ENCODE data around the gene STON2.
"Not testable (repeated sequence)": the region's sequence is repeated elsewhere in the genome, so short reads cannot be mapped to it uniquely, and the experiment has no call there.

Gene STON2

DNA sequence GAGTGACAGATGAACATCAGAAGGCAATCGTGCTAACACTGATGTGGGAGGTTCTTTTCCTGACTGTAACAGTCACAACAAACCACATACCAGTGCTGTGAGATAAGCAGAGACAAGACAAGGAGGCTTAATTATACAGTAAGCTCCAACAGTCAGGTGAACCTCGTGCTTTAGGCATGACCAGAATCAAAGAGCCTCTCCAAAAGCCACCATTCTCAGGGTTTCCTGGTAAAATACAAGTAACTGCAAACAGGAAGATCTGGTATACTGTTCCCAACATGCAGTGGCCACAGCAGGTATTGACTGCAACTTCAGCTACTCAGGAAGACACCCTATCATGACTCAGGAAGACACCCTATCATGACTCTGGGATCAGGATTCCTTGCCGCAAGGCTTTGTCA, 132.1 kb downstream of the STON2 start:
- DNase-seq (ENCODE audit: low read depth) = peak; percentile 7

DNA sequence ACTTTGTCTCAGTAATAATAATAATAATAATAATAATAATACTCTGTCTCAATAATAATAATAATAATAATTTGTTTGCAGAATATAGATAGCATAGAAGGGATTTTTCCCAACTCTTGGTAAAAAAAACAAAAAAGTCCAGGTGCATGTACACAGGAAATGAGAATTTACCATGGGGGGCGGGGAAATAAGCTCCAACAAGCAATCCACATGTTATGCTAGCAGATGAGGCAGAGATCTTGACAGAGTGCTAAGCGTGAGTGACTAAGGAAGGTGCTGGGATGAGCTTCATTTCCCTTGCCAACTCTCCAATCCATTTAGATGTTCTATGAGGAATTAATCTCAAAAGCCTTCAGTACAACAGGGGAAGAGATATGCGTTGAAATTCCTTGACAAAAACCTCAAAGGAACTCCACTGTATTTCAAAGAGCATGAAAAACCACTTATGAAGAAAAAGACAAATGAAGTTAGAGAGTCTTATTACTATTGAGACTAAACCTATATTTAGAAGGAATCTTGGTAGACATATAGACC, 134.4 kb downstream of the STON2 start:
- DNase-seq (ENCODE audit: low read depth) = no peak

DNA sequence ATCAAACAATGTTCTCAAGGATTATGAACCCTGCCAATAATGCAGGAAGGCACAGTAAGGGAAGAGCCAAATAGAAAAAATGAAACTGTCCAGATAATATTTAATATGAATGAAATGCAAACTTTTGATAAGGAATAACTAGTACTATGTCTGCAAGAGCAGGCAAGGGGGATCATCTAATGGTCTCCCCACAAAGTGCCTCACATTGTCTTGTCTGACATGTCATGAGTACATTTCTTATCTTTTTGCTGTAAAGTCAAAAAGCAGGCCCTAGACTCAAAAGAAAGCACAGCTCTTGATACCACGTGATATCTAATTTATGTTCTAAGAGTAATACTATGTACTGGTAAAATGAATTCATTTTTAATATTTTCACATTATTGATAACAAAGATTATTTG, 135.5 kb downstream of the STON2 start:
- no peak for DNase-seq (ENCODE audit: low read depth)

DNA sequence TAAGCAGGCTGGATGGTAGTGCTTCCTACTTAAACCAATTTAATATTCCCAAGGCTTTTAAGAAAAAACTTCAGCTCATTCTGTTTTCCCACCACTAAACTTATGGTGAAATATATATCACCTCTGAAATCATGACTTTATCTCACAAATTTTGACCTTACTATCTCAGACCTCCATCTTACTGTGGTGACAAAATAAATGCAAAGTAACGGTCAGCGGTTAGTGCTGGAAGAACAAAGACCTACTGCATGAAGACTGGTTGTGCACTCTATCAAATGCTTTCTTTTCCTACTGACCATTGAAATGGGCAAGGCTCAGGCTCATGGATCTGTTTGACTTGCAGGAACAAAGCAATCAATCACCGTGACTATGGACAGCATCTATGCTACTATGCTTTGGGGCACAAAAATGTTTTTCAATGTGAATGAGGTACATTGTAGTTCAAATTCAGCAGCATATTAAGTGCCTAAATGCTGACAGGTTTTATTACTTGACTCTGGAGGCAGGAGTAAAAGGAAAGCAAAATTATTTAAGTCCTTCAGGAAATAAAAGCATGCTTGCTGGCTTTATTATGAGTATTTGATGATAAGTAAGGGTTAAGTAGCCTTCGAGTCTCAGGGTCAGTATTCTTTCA, 136.2 kb downstream of the STON2 start:
- DNase-seq (ENCODE audit: low read depth) = no peak

DNA sequence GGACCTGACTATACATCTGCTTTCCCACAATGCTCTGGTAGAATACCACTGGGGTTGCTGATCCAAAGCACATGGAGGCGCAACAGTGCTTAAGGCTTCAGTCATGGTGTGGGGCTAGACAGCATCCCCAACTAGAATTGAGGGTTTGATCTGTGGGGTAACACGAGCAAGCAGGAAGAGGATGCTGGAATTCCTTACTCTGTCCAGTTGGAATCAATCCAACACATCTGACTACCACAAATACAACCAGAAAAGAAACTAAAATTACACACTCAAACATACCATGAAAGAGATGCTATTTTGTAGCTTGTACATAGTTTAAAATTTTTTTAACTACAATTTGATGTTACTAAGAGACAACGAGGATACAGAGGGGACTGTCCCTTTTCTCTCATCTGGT, 138.9 kb downstream of the STON2 start:
- DNase-seq (ENCODE audit: low read depth) = peak; percentile 10

DNA sequence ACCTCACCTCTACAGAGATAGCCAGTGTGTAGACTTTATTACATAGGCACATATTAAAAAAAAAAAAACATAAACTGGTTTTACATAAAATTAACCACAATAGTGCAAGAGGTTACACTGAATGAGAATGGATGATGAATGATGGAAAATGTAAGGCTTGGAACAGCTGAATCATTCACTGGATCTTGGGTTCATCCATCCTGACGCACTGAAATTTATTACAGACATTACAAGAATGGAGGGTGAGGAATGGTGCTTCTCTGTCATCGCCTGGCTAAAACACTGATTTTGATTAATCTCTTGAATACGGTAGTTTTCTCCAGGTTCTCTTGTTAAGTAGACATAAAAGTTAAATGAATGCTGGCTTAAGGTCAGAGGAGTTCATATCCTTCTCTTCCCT, 139.4 kb downstream of the STON2 start:
- DNase-seq (ENCODE audit: low read depth) = no peak

GRCh38 chr14:81256289-81256960, 143.7 kb downstream of the STON2 start:
- no peak for DNase-seq (ENCODE audit: low read depth)

DNA sequence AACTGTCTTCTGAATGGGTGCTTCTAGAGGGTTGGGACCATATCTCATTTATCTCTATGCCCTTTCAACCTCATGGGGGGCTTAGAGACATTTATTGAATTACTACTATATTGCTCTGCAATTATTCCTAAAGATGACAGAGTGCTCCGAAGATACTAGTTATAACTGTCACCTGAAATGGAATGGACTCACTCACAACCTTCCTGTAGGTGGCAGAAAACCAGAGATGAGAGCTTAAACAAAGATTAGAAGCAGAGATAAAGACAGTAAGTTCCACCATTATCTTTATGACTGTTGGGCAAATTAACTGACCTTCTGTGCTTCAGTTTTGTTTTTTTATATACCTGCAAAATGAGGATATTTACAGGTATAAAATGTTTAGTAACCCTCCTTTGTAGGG, 147.8 kb downstream of the STON2 start:
- DNase-seq (ENCODE audit: low read depth) = no peak

- no peak for DNase-seq (ENCODE audit: low read depth)
Measured at GRCh38 chr14:81247271-81247766, 152.8 kb downstream of the STON2 start.

- DNase-seq (ENCODE audit: low read depth) = no peak
Measured at GRCh38 chr14:81246461-81247270, 153.5 kb downstream of the STON2 start.

DNA sequence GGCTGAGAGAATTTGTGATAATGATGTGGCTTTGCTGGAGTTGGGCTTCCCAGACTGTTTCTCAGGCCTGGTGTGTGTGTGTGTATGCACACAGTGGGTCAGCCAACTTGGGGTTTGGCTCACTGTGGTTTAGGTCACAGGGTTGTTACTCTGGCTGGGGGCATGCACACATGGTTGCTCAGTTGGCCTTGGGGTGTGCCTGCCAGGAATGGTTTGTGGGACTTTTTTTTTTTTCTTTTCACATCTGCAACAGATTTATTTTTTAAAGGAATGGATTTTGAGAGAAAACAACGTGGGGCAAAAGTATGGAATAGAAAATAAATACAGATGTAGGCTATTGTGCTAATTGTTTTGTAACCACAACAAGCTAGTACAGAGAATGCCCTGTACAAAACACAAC, 154.4 kb downstream of the STON2 start:
- no peak for DNase-seq (ENCODE audit: low read depth)

GRCh38 chr14:81244431-81244830, 155.7 kb downstream of the STON2 start:
- not testable (repeated sequence) for DNase-seq (ENCODE audit: low read depth)

DNA sequence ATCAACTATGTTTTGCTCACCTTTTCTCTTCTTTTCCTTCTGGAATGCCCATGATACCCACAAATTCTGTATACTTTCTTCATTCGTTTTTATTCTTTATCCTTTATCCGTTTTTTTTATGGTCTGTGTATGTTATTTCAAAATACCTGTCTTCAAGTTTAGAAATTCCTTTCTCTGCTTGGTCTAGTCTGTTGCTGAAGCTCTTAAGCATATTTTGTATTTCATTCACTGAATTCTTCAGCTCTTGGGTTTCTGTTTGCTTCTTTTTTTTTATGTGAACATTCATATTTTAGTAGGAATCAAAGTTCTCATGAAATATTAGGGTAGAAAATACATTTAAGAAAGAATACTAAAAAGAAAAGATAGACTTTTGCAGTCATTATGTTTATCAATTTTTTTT, 156.6 kb downstream of the STON2 start:
- DNase-seq (ENCODE audit: low read depth) = no peak

DNA sequence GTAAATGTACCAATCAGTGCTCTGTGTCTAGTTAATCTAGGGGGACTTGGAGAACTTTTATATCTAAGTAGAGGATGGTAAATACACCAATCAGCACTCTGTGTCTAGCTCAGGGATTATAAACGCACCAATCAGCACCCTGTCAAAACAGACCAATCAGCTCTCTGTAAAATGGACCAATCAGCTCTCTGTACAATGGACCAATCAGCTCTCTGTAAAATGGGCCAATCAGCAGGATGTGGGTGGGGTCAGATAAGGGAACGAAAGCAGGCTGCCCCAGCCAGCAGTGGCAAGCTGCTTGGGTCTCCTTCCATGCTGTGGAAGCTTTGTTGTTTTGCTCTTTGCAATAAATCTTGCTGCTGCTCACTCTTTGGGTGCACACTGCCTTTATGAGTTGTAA, 163.3 kb downstream of the STON2 start:
- DNase-seq (ENCODE audit: low read depth) = not testable (repeated sequence)

DNA sequence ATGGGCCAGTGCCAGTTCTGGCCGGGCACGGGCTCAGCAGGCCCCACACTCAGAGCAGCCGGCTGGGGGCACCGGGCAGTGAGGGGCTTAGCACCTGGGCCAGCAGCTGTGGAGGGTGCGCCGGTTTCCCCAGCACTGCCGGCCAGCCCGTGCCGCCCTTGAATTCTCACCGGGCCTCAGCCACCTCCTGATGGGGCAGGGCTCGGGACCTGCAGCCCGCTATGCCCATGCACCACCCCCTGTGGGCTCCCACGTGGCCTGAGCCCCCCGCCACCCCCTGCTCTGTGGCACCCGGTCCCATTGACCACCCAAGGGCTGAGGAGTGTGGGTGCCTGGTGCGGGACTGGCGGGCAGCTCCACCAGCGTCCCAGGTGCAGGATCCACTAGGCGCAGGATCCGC, 164.0 kb downstream of the STON2 start:
- no peak for DNase-seq (ENCODE audit: low read depth)

GRCh38 chr14:81235096-81235495, 165.0 kb downstream of the STON2 start:
- DNase-seq (ENCODE audit: low read depth) = no peak

GRCh38 chr14:81234278-81234677, 165.8 kb downstream of the STON2 start:
- peak; percentile 23 for DNase-seq (ENCODE audit: low read depth)

- DNase-seq (ENCODE audit: low read depth) = no peak
Measured at GRCh38 chr14:81233615-81234014, 166.5 kb downstream of the STON2 start.

DNA sequence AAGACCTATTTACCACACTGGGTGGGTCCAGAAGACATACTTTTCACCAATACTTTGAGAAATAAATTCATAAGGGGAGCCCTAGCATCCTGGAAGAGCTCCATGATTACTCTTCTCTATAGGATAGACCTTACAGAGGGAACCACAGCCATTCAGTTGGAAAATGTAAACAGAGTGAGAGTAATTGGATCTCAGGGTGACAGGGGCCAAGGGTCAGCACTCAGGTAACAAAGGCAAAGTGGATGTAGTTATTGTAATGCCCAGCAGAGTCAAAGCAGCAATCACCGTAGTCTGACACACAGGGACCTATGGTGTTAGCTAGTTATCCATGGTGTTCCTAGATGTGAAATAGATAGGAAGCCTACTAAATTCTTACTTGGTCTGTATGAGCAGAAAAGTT, 168.6 kb downstream of the STON2 start:
- DNase-seq (ENCODE audit: low read depth) = no peak

DNA sequence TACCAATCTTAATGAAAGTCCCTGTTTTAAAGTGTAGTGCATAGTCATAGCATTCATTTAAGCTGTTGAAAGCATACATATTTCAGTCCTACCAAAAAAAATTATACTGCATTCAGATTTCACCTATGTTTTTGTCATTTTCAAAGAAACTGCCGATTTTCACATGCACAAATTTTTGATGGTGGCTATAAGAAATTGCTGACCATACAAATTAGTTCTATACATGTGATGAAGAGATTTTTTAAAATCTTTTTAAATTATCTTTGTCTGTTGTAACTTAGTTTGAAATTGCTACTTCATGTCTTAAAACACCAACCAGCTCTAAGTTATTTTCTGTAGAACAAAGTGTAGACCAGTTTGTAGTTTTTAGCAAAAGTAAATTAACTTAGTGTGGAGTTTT, 175.9 kb downstream of the STON2 start:
- no peak for DNase-seq (ENCODE audit: low read depth)

DNA sequence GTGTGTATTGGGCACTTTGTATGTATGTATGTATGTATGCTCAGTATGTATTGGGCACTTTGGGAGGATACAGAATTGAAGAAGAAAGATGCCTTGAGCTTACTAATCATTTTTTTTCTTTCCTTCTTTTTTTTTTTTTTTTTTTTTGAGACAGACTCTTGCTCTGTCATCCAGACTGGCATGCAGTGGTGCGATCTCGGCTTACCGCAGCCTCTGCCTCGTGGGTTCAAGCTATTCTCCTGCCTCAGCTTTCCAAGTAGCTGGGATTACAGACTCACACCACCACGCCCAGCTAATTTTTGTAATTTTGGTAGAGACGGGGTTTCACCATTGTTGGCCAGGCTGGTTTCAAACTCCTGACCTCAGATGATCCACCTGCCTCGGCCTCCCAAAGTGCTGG, 176.3 kb downstream of the STON2 start:
- DNase-seq (ENCODE audit: low read depth) = not testable (repeated sequence)

DNA sequence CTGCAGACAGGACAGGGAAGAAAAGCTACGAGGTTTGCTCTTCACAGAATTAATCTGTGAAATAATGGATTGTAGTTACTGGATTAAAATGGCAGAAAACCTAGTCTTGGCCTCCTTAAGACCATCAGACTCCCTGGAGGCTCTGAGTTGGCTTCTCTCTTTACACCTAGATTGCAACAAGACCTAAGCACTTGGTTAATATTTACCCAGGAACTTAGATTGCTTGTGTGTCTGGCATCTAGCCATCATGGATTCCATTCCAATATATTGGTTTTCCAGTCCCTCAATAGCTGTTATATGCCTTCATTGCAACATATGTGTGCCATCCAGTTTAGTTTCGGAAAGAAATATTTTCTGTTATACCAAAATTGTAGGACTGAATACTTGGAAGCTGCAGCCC, 177.4 kb downstream of the STON2 start:
- no peak for DNase-seq (ENCODE audit: low read depth)

DNA sequence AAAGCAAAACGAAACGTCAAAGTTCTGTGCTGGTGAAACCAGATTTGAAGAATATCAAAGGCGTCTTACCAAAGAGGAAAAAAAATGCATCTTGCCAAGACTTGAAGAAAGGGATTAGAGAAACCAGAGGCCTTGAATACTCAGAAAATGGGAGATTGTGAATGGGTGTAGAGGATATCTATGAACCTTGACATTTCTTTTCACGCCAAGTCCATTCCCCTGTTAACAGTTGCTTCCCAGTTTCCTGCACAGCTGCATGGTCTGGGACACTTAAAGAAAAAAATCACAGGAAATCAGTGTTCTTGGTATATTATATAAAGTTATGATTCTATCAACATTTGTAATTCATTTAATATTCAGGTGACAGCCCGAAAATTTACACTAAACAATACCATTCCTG, 178.0 kb downstream of the STON2 start:
- no peak for DNase-seq (ENCODE audit: low read depth)

Measured in iris pigment epithelial cell (primary cell).